HG03066 (cell line): ENCODE results near the gene CNIH2.
"Not testable (repeated sequence)": the region's sequence is repeated elsewhere in the genome, so short reads cannot be mapped to it uniquely, and the experiment has no call there.

Experiments
- ATAC-seq: cut with Tn5 transposase; IDR thresholded peaks from one replicate; pipeline ENCODE4 v1.9.1; 2021; ENCODE audit warnings: low read depth; ENCODE audit not compliant: unreplicated experiment

Gene CNIH2

DNA sequence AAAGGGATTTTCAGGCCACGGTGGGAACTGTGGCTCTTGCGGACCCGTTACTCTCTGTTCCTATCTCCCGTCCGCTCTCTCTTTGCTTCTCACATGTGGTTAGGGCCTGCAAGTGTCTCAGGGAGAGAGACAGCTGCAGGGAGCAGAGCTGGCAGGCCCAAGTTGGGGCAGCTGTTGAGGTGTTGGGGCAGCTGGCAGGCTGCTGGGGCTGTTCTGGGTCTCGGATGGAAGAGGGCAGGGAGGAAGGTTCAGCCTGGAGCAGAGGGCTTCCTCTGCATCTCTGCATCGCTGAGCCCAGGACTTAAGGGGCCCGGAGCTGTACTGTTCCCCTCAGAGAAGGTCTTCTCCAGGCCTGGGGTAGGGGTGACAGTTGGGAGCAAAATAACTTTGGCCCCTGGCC lies 2.6 kb upstream of the CNIH2 start:
- ATAC-seq = no peak

DNA sequence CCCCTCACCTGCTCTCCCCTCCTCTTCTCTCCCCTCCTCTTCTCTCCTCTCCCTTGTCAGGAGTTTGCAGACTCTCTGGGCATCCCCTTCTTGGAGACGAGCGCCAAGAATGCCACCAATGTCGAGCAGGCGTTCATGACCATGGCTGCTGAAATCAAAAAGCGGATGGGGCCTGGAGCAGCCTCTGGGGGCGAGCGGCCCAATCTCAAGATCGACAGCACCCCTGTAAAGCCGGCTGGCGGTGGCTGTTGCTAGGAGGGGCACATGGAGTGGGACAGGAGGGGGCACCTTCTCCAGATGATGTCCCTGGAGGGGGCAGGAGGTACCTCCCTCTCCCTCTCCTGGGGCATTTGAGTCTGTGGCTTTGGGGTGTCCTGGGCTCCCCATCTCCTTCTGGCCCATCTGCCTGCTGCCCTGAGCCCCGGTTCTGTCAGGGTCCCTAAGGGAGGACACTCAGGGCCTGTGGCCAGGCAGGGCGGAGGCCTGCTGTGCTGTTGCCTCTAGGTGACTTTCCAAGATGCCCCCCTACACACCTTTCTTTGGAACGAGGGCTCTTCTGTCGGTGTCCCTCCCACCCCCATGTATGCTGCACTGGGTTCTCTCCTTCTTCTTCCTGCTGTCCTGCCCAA lies 1.9 kb upstream of the CNIH2 start:
- ATAC-seq = no peak

DNA sequence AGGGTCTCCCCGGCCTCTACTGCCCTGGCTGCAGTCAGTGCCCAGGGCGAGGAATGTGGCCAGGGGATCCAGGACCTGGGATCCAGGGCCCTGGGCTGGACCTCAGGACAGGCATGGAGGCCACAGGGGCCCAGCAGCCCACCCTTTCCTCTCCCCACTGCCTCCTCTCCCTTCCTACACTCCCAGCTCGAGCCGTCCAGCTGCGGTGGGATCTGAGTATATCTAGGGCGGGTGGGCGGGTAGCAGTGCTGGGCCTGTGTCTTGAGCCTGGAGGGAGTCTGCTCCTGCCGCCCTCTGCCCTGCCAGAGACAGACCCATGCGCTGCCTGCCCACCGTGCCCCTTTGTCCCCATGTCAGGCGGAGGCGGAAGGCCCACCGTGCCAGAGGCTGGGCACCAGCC lies 1.4 kb upstream of the CNIH2 start:
- ATAC-seq = not testable (repeated sequence)

DNA sequence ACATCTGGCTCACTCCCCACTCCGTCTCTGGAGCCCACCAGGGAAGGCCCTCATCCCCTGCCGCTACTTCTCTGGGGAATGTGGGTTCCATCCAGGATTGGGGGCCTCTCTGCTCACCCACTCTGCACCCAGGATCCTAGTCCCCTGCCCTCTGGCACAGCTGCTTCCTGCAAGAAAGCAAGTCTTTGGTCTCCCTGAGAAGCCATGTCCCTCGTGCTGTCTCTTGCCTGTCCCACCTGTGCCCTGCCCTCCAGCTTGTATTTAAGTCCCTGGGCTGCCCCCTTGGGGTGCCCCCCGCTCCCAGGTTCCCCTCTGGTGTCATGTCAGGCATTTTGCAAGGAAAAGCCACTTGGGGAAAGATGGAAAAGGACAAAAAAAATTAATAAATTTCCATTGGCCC lies 911 bp upstream of the CNIH2 start:
- ATAC-seq = not testable (repeated sequence)

DNA sequence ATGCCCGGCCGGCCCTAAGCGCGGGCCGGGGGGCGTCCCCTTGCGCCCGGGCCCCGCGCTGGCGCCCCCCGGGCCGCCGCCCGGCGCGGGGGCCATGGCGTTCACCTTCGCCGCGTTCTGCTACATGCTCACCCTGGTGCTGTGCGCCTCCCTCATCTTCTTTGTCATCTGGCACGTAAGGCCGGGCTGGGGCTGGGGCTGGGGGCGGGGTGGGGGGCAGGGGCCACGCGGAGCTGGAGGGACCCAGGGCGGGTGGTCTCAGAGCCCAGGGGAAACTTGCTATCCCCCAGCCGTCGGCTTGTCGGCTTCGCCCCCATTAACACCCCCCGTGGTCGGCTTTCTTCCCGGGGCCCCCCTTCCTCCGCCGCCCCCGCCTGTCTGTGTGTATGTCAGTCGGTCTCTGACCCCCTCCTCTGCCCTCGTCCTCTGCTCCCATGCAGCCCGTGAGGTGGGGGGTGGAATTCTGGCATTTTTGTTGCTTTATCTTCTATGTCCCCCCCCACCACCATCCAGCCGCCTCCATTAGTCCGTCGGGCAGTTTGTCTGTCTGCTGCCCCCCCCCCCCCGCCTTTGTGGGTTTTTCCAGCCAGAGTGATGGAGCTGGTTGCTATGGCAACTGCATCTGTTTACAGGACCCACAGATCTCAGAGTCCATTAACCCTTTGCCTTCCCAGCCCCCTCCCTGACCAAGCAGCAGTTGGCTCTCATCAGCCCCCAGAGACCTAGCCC lies 552 bp downstream of the CNIH2 start:
- no peak for ATAC-seq

DNA sequence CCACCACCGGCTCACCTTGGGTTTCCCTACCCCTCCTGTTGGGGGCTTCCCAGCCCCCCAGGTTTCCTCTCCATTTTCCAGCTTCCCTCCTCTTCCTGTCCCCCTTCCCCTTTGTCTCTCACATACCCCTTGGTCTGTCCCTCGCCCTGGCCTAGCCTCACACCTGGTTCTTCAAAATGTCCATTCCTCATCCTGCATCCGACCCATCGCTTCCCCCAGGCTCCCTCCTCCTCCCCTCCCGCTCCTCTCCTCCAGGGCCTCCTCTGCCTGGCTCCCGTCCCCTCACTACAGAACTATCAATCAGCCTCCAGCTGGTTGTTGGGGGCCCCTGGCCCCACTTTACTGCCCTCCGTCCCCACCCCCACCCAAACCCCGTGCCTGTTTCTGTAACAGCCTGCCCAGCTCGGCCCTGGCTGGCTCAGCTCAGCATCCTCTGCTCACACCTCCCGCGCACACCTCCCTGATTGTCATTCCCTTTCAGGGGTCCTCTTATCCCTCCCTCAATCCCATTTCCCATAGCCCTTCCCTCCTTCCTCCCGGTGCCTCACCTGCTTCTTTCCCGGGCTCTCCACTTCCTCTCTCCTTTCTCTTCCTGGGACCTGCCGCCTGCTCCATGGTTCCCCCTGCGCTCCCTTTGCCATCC lies 1.2 kb downstream of the CNIH2 start:
- no peak for ATAC-seq

DNA sequence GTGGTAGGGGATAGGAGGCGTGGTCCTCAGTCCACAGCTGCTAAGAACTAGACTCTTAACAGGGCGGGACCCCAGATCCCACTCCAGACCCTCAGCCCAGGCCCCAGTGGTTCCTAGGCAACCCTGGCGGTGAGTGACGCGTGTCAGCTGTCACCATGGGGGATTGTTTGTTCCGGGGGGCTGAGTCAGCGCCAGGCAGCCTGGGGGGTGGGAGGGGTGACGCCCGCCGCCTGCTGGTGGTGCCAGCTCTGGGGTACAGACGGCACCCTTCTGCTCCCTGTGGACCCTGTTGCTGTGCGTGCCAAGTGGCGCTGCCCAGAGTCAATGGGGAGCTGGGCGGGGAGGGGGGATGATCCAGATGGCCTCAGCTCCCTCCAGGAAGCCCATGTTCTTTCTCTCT lies 2.5 kb downstream of the CNIH2 start:
- no peak for ATAC-seq

DNA sequence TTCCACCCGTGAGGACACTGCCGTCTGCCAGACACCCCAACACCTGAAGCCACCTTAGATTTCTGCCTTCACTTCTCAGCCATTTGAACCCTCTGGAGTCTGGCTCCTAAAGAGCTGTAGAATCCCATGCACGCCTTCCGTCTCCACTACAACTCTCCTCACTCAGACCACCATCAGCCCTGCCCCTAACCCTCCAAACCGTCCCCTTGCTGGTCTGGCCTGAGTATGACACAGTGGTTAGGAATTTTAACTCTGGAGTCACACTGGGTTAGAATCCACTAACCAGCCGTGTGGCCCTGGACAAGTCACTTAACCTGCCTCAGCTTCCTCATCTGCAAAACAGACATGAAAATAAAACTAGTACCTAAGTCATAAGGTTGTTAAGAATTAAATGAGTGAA lies 3.0 kb downstream of the CNIH2 start:
- ATAC-seq = no peak

DNA sequence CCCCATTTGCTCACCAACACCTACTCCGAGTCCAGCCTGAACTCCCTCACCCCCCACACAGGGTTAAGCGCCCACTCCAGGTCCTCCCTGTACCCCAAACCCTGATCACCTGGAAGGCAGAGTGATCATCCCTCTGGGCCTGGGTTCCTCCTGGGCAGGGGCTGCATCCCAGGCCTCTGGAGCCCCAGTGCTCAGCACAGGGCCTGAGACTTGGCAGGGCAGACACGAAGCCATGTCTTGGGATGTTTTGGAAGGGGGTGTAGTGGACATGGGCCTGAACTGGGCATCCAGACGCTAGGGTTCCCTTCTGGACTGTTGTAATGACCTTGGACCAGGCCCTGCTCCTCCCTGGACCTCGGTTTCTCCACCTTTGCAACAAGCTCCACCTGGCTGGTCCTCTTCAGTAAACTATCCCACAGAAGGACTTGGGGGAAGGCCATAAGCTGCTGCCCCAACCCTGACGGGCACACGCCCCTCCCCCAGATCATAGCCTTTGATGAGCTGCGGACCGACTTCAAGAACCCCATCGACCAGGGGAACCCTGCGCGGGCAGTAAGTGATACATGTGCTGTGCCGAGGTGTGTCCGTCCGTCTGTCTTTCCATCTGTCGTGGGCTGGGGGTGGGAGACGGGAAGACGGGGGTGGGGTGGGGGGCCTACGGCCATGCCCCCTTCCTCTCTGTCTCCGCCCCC lies 3.9 kb downstream of the CNIH2 start:
- no peak for ATAC-seq

DNA sequence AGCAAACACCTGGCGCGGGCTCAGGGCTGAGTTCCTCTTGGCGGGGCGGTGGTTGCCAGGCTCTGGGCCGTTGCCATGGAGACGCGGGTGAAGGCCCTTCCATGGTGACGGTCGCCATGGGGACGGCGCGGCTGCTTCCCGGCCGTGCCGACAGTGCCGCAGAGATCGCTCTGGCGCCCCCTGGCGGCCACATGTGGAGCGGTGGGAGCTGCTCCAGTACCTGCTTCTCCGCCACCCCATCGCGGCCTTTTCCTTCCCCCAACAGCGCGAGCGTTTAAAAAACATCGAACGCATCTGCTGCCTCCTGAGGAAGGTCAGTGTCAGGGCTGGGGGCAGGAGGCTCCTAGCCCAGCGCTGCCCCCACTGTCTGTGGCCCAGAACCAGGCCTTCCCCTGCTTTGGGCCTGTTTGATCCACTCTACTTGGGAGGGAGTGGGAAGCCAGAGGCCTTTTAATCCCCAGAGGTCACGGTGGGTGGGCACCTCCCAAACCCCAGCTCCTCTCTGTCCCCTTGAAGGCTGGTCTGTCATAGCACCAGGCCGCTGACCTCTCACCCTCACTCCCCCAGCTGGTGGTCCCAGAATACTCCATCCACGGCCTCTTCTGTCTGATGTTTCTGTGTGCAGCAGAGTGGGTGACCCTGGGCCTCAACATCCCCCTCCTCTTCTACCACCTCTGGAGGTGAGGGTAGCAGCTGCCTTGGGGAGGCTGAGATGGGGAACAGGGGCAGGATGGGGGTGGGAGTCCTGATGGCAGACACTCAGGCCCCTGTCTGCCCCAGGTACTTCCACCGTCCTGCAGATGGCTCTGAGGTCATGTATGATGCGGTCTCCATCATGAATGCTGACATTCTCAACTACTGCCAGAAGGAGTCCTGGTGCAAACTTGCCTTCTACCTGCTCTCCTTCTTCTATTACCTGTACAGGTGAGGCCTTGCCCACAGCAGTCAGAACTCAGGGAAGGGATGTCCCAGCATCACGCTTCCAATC lies 4.8 kb downstream of the CNIH2 start:
- ATAC-seq = peak; percentile 74

DNA sequence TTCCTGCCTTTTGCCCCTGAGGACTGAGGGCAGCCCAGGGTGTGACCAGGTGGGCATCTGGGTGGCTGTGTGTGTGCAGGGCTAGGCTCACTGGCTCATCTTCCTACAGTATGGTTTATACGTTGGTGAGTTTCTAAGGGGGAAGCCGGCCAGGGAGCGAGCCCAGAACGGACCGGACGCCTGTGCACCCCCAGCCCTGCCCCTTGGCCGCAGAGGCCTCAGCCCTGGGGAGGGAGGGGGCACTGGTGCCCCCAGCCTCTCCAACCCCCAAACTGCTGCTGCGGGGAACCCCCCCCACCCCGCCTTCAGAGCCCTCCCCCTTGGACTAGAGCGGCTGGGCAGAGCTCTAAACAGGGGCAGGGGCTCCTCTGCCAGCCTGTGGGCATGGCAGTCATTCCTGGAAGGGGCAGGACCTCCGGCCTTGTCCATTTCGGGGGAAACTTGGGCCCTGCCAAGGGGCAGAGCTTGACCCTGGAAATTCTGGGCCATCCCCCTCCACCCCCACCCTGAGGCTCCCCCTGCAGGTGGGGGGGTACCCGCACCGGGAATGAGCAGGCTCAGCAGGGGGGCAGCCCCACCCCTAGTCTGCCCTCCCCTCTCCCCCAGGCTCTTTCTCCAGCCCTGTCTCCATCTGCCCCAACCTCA lies 5.6 kb downstream of the CNIH2 start:
- ATAC-seq = no peak

DNA sequence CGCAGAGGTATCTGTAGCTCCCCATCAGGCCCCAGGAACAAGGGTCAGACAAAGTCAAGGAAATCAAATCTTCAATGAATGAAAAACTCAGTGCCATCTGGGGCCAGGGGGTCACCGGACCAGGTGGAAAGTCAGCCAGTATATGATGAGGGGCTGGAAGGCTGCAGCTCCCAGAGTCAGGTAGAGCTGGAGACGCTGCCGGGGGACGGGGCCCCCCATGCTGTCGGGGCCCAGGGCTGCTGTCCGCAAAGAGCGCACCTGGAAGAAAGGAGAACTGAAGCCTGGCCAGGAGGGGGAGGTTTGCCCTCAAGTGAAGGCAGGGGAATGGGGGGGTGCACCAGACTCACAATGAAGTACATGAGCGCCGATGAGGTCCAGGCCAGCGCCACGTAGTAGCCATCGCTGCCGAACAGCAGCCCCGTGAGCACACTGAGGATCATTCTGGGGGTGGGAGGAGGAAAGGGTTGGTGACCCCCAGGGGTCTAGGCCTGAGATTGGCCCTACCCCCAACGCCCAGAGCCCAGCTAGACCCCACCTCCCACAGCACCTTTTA lies 6.6 kb downstream of the CNIH2 start:
- ATAC-seq = no peak

DNA sequence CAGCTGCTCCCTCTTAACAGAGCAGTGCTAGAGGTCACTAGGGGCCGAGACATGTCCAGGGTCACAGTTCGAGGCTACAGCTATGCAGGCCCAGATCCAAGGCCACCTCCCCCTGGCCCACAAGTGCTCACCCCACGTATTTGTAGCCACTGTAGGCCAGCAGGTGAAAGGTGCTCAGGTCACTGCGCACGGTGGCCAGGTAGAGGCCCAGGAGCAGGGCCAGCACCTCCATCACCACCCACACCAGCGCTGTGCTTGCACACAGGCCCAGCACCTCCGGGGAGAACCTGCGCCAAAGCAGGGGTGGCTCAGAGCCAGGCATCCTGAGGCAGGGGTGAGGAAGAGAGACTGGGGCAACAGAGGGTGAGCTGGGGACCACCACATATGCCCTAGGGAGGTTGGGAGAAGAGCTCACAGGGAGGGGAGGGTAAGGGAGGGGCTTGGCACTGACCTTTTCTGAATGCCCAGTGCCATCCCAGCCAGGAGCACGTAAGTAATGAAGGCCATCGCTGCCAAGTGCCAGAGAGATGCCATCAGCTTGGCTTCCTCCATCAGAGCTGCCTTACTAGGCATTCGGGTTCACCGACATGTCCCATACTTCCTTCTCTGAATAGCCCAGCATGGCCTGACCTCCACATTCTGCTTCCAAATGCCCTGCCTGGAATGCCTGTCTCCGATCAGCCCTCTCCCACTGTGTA lies 7.4 kb downstream of the CNIH2 start:
- no peak for ATAC-seq

DNA sequence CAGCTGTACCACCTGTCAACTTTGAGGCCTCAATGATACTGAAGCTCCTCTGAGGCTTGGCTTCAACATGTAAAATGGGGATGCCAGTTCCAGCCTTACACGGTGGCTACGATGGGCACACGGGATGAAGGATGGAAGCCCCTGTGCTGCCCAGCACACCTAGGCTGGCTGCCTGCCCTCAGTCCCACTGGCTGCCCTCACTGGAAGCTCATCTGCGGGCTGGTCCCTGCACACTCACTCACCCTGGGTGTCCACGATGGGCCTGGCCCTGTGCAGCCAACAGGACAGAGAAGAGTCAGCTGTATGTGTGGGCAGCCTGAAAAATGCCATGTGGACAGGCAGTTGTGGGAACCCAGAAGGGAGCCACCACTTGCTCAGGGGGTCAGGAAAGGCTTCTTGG lies 8.7 kb downstream of the CNIH2 start:
- no peak for ATAC-seq

DNA sequence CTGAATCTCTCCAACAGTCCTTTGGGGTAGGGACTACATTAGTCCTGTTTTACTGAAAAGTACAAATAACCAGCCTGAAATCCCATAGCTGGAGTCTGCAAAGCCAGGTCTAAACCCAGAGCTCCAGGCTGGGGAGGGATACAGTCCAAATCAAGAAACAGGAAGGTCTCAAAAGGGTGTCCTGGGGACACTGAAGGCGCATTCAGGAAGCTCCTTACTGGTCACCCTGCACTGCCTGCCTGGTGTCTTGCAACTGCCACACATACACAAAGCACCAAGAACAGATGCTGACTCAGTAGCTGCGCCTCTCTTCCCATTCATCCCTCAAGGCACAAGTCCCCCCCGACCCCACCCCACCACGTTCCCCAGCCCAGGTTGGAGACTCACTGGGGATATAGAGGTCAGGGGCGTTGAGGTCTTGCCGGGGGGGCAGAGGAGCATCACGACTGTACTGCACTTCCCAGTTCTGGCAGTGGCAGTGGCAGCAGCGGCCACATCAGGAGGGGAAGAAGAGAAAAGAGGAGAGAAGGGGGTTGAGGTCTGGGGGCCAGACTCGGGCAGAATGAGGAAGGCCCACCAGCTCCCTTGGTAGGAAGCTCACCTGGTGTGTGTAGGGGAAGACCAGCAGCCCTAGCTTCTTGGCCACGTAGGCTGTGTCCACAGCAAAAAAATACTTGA lies 9.4 kb downstream of the CNIH2 start:
- no peak for ATAC-seq

DNA sequence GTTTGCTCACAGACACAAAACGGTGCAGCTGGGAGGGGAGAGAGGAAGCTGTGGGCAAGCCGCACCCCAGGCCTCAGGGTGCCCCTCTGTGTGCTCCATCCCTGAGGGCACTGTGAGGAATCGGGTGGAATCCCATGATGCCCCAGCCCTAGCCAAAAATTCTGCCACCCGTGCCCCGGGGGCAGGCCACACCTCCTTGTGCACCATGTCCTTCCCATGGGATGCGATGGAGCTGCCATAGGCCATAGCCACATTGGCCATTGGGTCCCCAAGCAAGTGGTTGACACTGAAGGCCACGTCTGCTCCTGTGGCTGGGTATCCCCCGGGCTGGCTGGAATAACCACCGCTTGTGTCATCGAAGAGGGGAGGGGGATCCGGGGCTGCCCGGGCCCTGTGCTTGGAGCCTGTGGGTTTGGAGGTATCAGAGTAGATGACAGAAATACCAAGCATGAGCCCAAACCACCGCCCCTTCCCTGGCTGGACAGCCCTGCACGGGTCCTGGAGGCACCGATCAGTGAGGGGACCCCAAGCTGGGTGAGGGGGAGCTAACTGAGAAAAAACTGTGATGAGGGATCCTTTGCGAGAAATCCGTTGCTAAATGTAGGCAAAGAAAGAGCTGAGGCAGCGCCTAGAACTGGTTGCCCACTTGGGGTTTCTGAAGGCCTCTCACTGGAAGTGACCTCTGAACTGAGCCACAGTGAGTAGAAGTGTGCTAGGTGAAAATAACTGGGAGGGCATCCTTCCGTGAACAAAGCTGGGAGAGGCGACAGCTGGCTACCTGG lies 10.1 kb downstream of the CNIH2 start:
- no peak for ATAC-seq

DNA sequence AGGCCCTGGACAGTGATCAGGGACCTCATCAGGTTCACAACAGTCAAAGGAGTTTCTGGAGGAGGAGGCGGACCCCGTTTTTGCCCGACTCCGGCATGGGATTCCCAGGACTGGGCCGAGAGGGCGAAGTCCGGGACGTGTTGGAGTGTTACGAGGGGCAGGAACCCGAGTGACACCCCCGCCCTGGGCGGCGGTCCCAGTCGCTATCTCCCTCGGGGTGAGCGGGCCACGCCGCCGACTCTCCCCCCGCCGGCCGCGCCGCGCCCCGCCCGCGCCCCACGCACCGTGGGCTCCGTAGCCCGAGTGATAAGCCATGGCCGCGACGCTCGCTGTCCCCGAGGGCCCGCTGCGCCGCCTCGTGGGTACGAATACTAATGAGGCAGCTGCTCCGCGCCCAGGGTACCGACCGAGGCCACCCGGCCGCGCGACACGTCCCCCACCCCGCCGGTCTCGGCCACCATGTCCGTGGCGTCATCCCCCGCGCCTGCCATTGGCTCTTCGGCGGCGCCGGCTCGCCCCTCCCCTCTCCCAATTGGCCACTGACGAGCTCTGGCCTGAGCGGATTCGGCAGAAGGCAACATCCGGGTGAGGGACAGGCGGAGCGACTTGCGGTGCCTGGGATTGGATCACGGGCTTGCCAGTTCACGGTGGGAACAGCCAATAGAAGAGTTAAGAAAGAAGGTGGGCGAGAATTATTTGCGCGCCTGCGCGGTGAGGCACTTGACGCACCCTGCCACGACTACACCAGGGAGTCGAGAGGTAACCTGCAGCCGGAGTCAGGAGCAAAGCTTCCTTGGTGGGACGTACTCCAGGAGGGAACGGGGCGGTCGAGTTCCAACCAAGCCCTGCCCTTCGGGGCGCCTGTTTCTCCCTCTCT lies 10.9 kb downstream of the CNIH2 start, which contains the start of gene YIF1A:
YIF1A (minus strand) TSS at position 473 of the 877 bp plus-strand sequence; CDS start at position 315, 158 bp downstream.
- peak; percentile 94 for ATAC-seq
